ENCODE measurements around the gene OSMR. TPM values are rescaled to one million over a fixed set of nuclear protein-coding genes. Genes with fewer than 3 reads are reported as not detected.

OSMR gene
- total RNA-seq, 6 experiments from 2014 or later = 28.1 to 36.6 (median 31.3) TPM

- H3K4me1 Mint-ChIP-seq (ENCODE audit: low read depth) = peaks cover 22% of the 10 kb centered on the region
- no peak overlapping the region for H3K4me3 Mint-ChIP-seq
- no peak overlapping the region for H3K27ac Mint-ChIP-seq
- no peaks in the 10 kb centered on the region for H3K9me3 Mint-ChIP-seq
- H3K27me3 Mint-ChIP-seq (ENCODE audit: insufficient read depth) = no peaks in the 10 kb centered on the region; the same call in 1 of the 2 replicates
- H3K36me3 Mint-ChIP-seq (ENCODE audit: low read depth) = peaks cover 44% of the 10 kb centered on the region
- no peak for DNase-seq
- no peak for TF ChIP-seq CTCF (IDR thresholded peaks at IDR 0.05)
These were observed 90.5 kb downstream of the OSMR start for GRCh38 chr5:38936269-38936668.

- Mint-ChIP-seq H3K4me3 (no peak overlapping the region), H3K27ac (peak overlapping the region; percentile 22; the same call in 1 of the 2 replicates)
- DNase-seq = peak; percentile 21
These were observed 92.6 kb downstream of the OSMR start for GRCh38 chr5:38938424-38938823.

GRCh38 chr5:38938973-38939372 lies 93.2 kb downstream of the OSMR start:
- Mint-ChIP-seq H3K4me3 (no peak overlapping the region), H3K27me3 (ENCODE audit: insufficient read depth) (peaks cover 3% of the 10 kb centered on the region), H3K36me3 (ENCODE audit: low read depth) (peaks cover 30% of the 10 kb centered on the region), H3K4me1 (ENCODE audit: low read depth) (peaks cover 22% of the 10 kb centered on the region), H3K27ac (peak overlapping the region; percentile 22), H3K9me3 (no peaks in the 10 kb centered on the region)
- TF ChIP-seq CTCF (IDR thresholded peaks at IDR 0.05) = no peak
- DNase-seq = no peak

More at GRCh38 chr5:38938424-38938823, 92.6 kb downstream of the OSMR start:
- H3K36me3 Mint-ChIP-seq (ENCODE audit: low read depth) = peaks cover 33% of the 10 kb centered on the region
- H3K9me3 Mint-ChIP-seq = no peaks in the 10 kb centered on the region
- no peak for TF ChIP-seq CTCF (IDR thresholded peaks at IDR 0.05)
- H3K4me1 Mint-ChIP-seq (ENCODE audit: low read depth) = peaks cover 22% of the 10 kb centered on the region
- H3K27me3 Mint-ChIP-seq (ENCODE audit: insufficient read depth) = peaks cover 3% of the 10 kb centered on the region

GRCh38 chr5:38940230-38940858 lies 94.5 kb downstream of the OSMR start:
- Mint-ChIP-seq H3K27me3 (ENCODE audit: insufficient read depth) (peaks cover 3% of the 10 kb centered on the region; the same call in 1 of the 2 replicates), H3K27ac (no peak overlapping the region), H3K9me3 (no peaks in the 10 kb centered on the region), H3K4me3 (no peak overlapping the region), H3K4me1 (ENCODE audit: low read depth) (peaks cover 22% of the 10 kb centered on the region), H3K36me3 (ENCODE audit: low read depth) (peaks cover 27% of the 10 kb centered on the region)
- no peak for TF ChIP-seq CTCF (IDR thresholded peaks at IDR 0.05)
- no peak for DNase-seq

GRCh38 chr5:38941912-38942311 lies 96.1 kb downstream of the OSMR start:
- Mint-ChIP-seq H3K4me1 (ENCODE audit: low read depth) (peaks cover 13% of the 10 kb centered on the region), H3K27me3 (ENCODE audit: insufficient read depth) (peaks cover 3% of the 10 kb centered on the region; the same call in 1 of the 2 replicates), H3K4me3 (no peak overlapping the region), H3K9me3 (no peaks in the 10 kb centered on the region), H3K27ac (no peak overlapping the region), H3K36me3 (ENCODE audit: low read depth) (peaks cover 19% of the 10 kb centered on the region)
- no peak for DNase-seq
- TF ChIP-seq CTCF (IDR thresholded peaks at IDR 0.05) = no peak
